ENCODE measurements around the gene GBP4.

- no peak for TF ChIP-seq EZH2 (IDR thresholded peaks at IDR 0.05; ENCODE audit: borderline replicate concordance, low read depth, low read length, poor library complexity, severe bottlenecking)
- TF ChIP-seq CTCF (conservative IDR thresholded peaks at IDR 0.05; ENCODE audit: low read depth, low read length): no peak
These were observed 29.6 kb downstream of the GBP4 start for GRCh38 chr1:89169166-89169565.

Measured in A673 (cell line).